ENCODE data around the gene APP.
"Not testable (repeated sequence)": the region's sequence is repeated elsewhere in the genome, so short reads cannot be mapped to it uniquely, and the experiment has no call there.

The APP gene

GRCh38 chr21:25942135-25942534, 228.4 kb downstream of the APP start:
- DNase-seq (ENCODE audit: low spot score): no peak

GRCh38 chr21:25939396-25939761, 231.2 kb downstream of the APP start:
- DNase-seq (ENCODE audit: low spot score): no peak

- no peak for DNase-seq (ENCODE audit: low spot score)
These were observed 231.7 kb downstream of the APP start for GRCh38 chr21:25938658-25939395.

GRCh38 chr21:25936776-25937175, 233.8 kb downstream of the APP start:
- DNase-seq (ENCODE audit: low spot score): peak; percentile 37

- peak; percentile 94 for DNase-seq (ENCODE audit: low spot score)
These were observed 235.8 kb downstream of the APP start for GRCh38 chr21:25934771-25935224.

GRCh38 chr21:25934130-25934529, 236.4 kb downstream of the APP start:
- DNase-seq (ENCODE audit: low spot score): peak; percentile 26

- DNase-seq (ENCODE audit: low spot score): no peak
These were observed 238.8 kb downstream of the APP start for GRCh38 chr21:25931765-25932164.

- no peak for DNase-seq (ENCODE audit: low spot score)
These were observed 240.6 kb downstream of the APP start for GRCh38 chr21:25929856-25930520.

GRCh38 chr21:25927195-25927880, 243.2 kb downstream of the APP start:
- DNase-seq (ENCODE audit: low spot score): no peak

- DNase-seq (ENCODE audit: low spot score): no peak
These were observed 244.6 kb downstream of the APP start for GRCh38 chr21:25925936-25926335.

GRCh38 chr21:25925064-25925800, 245.3 kb downstream of the APP start:
- DNase-seq (ENCODE audit: low spot score): no peak

- not testable (repeated sequence) for DNase-seq (ENCODE audit: low spot score)
These were observed 252.4 kb downstream of the APP start for GRCh38 chr21:25918152-25918551.

GRCh38 chr21:25916226-25916625, 254.3 kb downstream of the APP start:
- peak; percentile 57 for DNase-seq (ENCODE audit: low spot score)

- no peak for DNase-seq (ENCODE audit: low spot score)
These were observed 257.1 kb downstream of the APP start for GRCh38 chr21:25913479-25913878.

- no peak for DNase-seq (ENCODE audit: low spot score)
These were observed 258.2 kb downstream of the APP start for GRCh38 chr21:25912402-25912746.

GRCh38 chr21:25911730-25912401, 258.7 kb downstream of the APP start:
- peak; percentile 84 for DNase-seq (ENCODE audit: low spot score)

GRCh38 chr21:25910809-25911208, 259.8 kb downstream of the APP start:
- DNase-seq (ENCODE audit: low spot score): no peak

GRCh38 chr21:25909341-25909740, 261.2 kb downstream of the APP start:
- no peak for DNase-seq (ENCODE audit: low spot score)

- DNase-seq (ENCODE audit: low spot score): no peak
These were observed 262.1 kb downstream of the APP start for GRCh38 chr21:25908495-25908894.

- no peak for DNase-seq (ENCODE audit: low spot score)
These were observed 262.8 kb downstream of the APP start for GRCh38 chr21:25907573-25908275.

- no peak for DNase-seq (ENCODE audit: low spot score)
These were observed 264.0 kb downstream of the APP start for GRCh38 chr21:25906587-25906986.

All from kidney tubule cell (primary cell).